GM15510 (cell line): ENCODE results near the gene RFTN1.

Experiments used
- POLR2A ChIP-seq: IDR thresholded peaks from 3 replicates; pipeline ENCODE4 v1.6.1; 2011; ENCODE audit warnings: borderline replicate concordance; ENCODE audit not compliant: insufficient read length; ENCODE audit errors: extremely low read depth

RFTN1 gene, protein sequence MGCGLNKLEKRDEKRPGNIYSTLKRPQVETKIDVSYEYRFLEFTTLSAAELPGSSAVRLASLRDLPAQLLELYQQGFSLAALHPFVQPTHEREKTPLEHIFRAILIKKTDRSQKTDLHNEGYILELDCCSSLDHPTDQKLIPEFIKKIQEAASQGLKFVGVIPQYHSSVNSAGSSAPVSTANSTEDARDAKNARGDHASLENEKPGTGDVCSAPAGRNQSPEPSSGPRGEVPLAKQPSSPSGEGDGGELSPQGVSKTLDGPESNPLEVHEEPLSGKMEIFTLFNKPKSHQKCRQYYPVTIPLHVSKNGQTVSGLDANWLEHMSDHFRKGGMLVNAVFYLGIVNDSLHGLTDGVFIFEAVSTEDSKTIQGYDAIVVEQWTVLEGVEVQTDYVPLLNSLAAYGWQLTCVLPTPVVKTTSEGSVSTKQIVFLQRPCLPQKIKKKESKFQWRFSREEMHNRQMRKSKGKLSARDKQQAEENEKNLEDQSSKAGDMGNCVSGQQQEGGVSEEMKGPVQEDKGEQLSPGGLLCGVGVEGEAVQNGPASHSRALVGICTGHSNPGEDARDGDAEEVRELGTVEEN

DNA sequence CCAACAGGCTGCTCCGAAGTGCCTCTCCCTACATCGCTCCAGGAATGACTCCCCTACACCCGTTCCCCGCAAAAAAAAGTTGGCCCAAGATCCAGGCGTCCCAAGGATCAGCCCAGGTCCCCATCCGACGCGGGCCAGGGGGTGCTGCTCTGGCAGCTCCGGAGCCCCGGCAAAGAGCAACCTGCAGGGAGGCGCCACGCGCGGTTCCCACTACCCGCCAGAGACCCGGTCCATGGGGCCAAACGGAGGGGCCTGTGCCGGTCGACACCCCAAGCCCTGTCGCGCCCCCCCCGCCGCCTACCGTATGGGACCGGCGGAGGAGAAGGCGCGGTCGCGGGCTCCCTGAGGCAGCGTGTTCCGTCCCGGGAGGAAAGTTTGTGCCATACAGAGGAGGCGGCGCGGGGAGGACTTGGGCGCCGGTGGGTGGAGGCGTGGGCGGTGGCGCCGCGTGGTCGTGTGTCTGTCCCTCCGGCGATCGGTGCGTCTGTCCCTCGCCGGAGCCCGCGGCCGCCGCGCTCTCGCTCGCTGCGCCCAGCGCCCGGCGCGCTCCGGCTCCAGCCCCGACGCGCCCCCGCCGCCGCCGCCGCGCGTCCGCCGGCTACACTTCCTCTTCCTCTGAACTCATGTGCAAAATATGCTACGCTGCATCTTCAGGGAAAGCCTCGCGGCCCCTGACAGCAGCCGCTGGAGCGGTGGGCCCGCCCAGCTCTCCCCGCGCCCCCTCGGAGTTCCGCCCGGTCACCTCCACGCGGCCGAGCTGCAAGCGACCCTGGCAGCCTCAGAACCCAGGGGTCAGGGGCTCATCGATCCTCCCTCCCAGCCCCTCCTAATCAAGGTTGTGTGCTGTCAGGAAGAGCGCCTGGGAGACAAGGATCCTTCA is at the start of gene RFTN1:
Gene RFTN1 (minus strand): TSS at position 559 of the 880 bp plus-strand sequence. CDS start 19,830 bp downstream, outside the sequence.
- TF ChIP-seq POLR2A = peak; percentile 65

DNA sequence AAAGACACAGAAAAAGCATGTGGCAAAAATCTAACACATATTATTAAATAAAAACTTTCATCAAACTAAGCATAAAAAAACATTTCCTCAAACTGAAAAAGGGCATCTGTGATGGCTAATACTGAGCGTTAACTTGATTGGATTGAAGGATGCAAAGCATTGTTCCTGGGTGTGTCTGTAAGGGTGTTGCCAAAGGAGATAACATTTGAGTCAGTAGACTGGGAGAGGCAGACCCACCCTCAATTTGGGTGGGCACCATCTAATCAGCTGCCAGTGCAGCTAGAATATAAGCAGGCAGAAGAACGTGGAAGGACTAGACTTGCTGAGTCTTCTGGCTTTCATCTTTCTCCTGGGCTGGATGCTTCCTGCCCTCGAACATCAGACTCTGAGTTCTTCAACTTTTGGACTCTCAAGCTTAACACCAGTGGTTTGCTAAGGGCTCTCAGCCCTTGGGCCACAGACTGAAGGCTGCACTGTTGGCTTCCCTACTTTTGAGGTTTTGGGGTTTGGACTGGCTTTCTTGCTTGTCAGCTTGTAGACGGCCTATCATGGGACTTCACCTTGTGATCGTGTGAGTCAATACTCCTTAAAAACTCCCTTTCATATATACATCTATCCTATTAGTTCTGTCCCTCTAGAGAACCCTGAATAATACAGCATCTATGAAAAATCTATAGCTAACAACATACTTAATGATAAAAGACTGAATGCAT is 46.3 kb upstream of the RFTN1 start:
- no peak for TF ChIP-seq POLR2A

DNA sequence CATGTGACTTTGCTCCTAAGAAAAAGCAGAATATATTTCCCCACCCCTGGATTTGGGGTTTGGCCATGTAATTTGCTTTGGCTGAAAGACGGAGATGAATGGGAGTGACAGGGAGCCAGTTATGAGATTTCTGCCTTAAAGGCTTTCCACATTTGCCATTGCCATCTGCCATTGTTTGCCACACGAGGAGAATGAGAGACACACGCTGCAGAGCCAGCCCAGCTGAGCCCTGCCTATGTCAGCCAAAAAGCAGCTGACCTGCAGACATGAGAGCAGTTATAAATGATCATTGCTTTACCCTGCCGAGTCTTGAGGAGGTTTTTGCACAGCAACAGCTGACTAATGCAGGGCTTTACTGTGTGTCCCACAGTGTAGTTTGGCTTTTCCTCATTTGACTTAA is 40.6 kb upstream of the RFTN1 start:
- no peak for TF ChIP-seq POLR2A

DNA sequence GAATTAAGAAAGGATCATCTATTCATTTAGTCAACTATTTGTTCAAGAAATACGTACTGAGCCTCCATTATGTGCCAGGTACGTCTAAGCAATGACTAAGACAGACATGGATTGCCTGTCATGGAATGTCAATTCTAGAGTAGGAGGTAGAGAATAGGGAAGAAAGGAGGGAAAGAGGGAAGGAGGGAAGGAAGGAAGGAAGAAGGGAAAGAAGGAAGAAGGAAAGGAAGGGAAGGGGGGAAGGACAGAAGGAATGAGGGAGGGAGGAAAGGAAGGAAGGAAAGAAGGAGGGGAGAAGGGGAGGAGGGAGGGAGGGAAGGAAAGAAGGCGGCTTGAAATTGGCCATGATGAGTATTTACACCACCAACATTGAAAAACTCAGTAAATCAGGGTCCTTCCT is 39.3 kb upstream of the RFTN1 start:
- no peak for TF ChIP-seq POLR2A

DNA sequence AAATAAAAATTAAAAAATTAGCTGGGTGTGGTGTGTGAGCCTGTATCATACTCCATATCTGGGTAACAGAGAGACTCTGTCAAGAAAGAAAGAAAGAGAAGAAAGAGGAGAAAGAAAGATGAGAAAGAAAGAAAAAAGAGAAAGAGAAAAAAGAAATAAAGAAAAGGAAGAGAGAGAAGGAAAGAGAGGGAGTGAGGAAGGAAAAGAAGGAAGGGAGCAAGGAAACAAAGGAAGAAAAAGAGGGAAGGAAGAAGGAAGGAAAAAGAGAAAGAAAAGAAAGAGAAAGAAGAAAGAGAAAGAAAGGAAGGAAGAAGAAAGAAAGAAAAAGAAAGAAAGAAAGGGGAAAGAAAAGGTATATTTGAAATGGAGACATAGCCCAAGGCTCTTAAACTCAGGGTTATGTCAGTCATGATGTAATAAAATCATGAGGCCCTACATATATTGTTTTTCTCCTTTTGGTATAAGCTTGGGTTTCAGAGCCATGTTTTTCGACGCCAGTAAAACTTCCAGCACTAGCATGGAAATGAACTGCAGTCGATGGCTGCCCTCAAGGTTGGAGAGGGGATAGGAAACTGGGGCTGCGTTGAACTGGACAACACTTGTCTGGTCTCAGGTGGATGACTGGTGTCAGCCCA is 38.0 kb upstream of the RFTN1 start:
- no peak for TF ChIP-seq POLR2A

DNA sequence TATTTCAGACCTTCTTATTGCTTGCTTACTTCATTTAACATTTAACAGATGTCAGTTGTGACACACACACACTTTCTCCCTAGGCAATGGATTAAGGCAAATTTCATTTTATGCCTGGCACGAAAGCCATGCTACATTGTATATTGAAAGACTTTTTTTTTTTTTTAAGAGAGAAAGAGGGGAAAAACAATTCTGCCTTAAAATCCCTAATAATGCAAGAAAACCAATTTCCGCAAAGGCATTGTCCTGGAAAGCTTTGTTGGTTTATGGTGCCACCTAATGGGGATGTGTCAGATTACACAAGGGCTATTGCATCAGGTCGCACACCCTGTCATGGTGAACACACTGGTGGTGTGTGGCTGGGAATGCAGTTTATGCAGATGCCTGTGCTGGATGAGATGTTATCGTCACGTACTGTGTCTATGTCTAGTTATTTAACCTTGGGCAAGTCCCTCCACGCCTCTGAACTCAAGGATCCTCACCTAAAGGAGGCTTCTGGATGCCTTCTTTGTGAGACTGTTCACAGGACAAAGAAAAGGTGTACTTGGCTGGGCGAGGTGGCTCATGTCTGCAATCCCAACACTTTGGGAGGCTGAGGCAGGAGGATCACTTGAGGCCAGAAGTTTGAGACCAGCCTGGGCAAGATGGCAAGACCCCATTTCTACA is 37.3 kb upstream of the RFTN1 start:
- no peak for TF ChIP-seq POLR2A

DNA sequence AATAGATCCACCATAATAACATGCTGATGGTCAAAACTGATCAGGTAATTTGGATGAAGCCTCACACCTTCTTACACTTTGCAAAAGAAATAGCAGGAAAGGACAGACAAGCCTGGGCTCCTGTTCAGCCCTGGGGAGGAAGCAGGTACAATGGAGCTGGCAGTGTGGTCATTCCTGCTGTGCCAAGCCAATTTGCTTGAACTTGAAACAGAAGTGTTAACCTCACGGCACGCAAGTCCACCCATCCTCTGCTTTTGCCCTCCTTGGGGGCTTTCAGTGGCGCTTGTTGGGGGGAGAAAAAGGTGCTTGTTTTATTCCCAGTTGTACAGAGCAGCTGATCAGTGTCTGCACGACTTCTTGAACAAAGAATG is 36.8 kb upstream of the RFTN1 start:
- no peak for TF ChIP-seq POLR2A

DNA sequence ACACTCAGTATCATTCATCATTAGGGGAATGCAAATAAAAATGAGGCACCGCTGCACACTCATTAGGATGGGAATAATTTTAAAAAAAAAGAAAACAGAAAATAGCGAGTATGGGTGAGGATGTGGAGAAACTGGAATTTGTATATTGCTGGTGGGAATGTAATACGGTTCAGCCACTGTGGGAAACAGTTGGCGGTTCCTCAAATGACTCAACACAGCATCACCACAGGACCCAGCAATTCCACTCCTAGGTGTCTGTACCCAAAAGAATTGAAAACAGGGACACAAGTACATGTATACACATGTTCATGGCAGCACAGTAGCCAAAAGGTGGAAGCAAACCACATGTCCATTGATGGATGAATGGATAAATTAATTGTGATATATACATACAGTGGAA is 35.2 kb upstream of the RFTN1 start:
- TF ChIP-seq POLR2A = no peak

DNA sequence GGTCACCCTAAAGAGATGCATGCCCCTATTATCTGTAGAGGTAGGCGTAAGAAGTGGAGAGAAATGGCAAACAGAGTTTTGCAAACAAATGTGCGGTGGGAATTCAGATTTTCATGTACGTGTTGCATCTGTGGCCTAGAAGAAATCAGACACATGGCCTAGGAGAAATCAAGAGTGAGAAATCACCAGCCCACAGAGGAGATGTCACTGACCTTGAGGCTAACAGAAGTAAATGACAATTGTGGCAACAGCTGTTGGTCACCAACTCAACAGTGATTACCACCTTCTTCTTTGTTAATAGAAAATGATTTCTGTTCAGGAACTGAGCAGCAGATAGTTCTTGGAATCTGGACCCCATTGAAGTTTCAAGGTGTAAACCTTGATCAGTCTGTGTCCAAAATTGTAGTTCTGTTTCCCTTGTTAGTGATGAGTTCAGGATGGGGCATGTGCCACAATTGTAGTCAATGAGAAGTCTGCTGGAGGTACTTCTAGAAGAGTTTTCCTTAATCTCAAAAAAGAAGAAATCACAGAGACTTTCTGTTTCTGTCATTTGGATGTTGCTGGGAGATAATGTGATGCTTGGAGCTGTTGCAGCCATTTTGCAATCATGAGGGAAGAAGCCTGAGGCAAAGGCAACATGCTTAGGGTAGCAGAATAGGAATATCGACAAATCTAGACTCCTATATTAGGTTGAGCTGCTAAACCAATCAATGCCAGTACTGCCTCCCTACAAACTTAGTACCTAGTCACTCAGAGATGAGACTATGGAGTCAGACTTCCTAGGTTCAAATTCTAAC is 34.3 kb upstream of the RFTN1 start:
- no peak for TF ChIP-seq POLR2A

DNA sequence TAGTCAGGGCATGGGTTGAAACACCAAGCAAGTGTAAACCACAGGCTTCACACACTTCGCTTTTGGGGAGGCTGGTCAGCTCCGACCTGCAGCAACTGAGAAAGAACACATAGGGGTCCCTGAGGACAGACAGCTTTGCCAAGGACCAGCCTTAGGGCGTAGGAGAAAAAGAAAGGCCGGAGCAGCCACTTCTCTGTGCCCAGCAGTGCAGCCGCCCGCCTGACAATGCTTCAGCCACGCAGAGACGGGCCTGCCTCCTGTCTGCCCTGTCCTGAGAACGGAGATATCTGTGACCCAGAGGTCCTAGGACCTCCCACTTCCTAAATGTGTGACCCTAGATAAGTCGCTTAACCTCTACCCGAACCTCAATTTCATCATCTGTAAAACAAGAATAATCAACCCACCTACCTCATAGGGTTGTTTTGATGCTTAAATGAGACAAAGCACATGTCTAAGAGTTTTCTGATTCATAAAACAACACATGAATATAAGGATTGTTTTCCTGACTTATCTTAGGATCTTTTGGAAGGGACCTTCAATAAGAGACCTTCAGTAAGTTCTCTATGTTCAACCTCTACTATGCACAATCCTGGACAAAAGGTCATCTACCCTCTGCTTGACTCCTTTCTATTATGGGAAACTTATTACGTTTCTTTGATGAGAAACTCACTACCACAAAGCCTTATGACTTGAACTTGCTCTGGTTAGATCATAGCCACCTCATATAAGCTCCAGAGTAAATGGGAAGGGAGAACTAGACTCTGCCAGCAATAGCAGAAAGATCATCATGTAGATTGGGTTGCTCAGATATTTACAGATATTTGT is 32.9 kb upstream of the RFTN1 start:
- no peak for TF ChIP-seq POLR2A

DNA sequence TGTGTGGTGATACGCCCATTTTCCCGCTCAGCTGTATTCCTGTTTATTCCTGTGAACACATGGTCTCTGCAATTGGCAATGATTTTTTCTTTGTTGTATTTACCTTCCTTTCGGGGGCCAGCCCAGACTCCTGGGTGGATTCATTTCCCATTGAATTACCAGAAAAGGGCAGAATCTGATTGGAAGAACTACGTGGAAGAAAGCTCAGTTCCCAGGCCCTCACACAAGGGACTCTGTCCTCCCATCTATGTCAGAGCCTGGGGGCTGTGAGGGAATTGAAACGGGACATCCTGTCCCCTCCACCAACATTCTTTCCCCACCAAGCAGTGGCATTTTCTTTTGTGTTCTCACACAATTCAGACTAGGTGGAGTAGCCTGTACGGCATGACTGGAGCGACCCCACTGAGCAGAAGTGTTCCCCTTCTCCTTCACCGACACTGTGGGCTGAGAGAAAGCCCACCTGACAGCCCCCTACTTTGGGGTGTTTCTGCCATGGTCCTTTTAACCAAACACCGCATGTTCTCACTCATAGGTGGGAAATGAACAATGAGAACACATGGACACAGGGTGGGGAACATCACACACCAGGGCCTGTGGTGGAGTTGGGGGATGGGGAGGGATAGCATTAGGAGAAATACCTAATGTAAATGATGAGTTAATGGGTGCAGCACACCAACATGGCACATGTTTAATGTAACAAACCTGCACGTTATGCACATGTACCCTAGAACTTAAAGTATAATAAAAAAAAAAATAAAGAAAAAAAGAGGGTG is 32.1 kb upstream of the RFTN1 start:
- TF ChIP-seq POLR2A = no peak
